Neuron (in vitro differentiated cells): ENCODE results near the gene C1GALT1C1L.

Experiments
- H2AFZ ChIP-seq: one replicate; pipeline ENCODE4 v1.6.1; 2013; ENCODE audit warnings: low read depth, mild to moderate bottlenecking, inconsistent platforms, low read length, moderate library complexity
- H3K27me3 ChIP-seq: one replicate; pipeline ENCODE4 v1.6.1; 2013; ENCODE audit warnings: low read length; ENCODE audit not compliant: insufficient read depth
- H3K36me3 ChIP-seq: one replicate; pipeline ENCODE4 v1.6.1; 2013; ENCODE audit warnings: low read length; ENCODE audit not compliant: insufficient read depth
- H3K4me1 ChIP-seq: one replicate; pipeline ENCODE4 v1.6.1; 2013; ENCODE audit warnings: low read length; ENCODE audit not compliant: insufficient read depth
- H3K4me3 ChIP-seq: 2 replicates; pipeline ENCODE4 v1.5.1; 2013; ENCODE audit warnings: mild to moderate bottlenecking, low read length, moderate library complexity
- H3K9me3 ChIP-seq: one replicate; pipeline ENCODE4 v1.6.1; 2013; ENCODE audit warnings: low read length

The C1GALT1C1L gene

GRCh38 chr2:43676322-43677050, at the start of gene C1GALT1C1L:
Gene C1GALT1C1L, minus strand, starts transcription at chr2:43676429. Its CDS starts 107 bp downstream, at chr2:43676322.
- H3K4me1 ChIP-seq, result no peaks in the 10 kb centered on the region
- H3K27me3 ChIP-seq, result no peaks in the 10 kb centered on the region
- H3K4me3 ChIP-seq, result no peak within 1 kb of the TSS
- no peaks in the 10 kb centered on the region for H3K9me3 ChIP-seq
- H3K36me3 ChIP-seq, result no peaks in the 10 kb centered on the region
- H2AFZ ChIP-seq, result no peak within 1 kb of the TSS

DNA sequence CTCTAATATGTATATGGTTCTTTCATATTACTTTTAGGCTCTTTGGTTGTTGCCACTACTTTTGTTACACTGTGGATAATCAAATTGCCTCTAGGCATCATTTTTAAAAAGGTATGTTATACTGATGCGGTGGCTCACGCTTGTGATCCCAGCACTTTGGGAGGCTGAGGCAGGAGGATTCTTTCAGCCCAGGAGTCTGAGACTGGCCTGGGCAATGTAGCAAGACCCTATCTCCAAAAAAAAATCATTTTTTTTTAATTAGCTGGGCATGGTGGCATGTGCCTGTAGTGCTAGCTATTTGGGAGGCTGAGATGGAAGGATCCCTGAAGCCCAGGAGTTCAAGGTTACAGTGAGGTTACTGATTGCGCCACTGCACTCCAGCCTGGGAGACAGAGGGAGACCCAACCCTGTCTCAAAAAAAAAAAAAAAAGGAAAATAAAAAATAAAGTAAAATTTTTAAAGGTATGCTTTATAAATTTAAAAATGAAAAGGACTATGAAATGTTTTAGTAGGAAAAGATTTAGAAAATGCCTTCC, 49.5 kb upstream of the C1GALT1C1L start:
- Histone ChIP-seq H2AFZ (no peak overlapping the region), H3K4me3 (no peak overlapping the region), H3K9me3 (no peaks in the 10 kb centered on the region), H3K27me3 (no peaks in the 10 kb centered on the region), H3K36me3 (no peaks in the 10 kb centered on the region), H3K4me1 (no peaks in the 10 kb centered on the region)

DNA sequence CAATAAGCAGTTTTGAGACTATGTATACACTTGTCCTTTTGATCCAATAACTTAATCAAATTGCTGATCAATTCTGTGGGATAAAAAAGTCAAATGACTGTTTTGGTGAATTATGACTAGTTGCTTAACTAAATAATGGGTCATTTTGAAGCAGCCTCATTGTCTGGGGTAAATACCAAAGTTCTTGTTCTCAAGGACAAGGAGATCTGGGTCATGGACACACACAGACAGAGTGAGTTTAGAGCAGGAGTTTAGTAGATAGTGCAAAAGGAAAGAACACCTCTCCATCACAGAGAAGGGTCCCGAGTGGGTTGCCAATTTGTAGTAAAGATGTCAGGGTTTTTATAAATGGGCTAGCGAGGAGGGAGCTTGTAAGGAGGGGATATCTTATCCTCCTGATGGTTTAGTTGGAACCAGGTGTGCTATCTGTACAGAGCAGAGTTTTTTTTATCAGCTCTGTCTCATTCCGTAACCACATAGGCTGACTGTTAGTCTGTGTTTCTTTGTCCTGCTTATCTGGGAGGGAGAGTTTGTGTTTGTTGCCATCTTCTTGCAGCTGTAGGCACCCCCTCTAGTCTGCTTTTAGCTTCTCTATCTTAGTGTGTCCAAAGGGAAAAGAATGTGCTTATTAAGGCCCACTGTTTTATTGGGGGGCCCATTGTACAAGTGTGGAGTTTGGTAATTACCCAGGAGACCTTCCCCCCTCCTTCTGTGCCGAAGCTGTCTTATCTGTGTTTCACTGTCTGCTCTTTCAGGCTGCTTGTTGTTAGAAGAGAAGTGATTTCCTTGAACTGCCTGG, 48.7 kb upstream of the C1GALT1C1L start:
- Histone ChIP-seq H2AFZ (peak overlapping the region; percentile 74), H3K27me3 (no peaks in the 10 kb centered on the region), H3K4me3 (peak overlapping the region; percentile 4), H3K9me3 (no peaks in the 10 kb centered on the region), H3K4me1 (no peaks in the 10 kb centered on the region), H3K36me3 (no peaks in the 10 kb centered on the region)

- Histone ChIP-seq H3K4me1 (no peaks in the 10 kb centered on the region), H3K9me3 (no peaks in the 10 kb centered on the region), H3K36me3 (no peaks in the 10 kb centered on the region), H3K27me3 (no peaks in the 10 kb centered on the region), H2AFZ (no peak overlapping the region), H3K4me3 (no peak overlapping the region)
Measured at GRCh38 chr2:43718530-43719124, 42.4 kb upstream of the C1GALT1C1L start.

- no peaks in the 10 kb centered on the region for H3K4me1 ChIP-seq
- H3K9me3 ChIP-seq, result no peaks in the 10 kb centered on the region
- no peak overlapping the region for H3K4me3 ChIP-seq
- no peaks in the 10 kb centered on the region for H3K27me3 ChIP-seq
- no peaks in the 10 kb centered on the region for H3K36me3 ChIP-seq
- no peak overlapping the region for H2AFZ ChIP-seq
Measured at GRCh38 chr2:43717322-43717721, 41.1 kb upstream of the C1GALT1C1L start.

- H3K27me3 ChIP-seq, result no peaks in the 10 kb centered on the region
- H3K4me3 ChIP-seq, result no peak overlapping the region
- H3K4me1 ChIP-seq, result no peaks in the 10 kb centered on the region
- H3K9me3 ChIP-seq, result no peaks in the 10 kb centered on the region
- H2AFZ ChIP-seq, result no peak overlapping the region
- no peaks in the 10 kb centered on the region for H3K36me3 ChIP-seq
Measured at GRCh38 chr2:43715300-43716098, 39.3 kb upstream of the C1GALT1C1L start.

DNA sequence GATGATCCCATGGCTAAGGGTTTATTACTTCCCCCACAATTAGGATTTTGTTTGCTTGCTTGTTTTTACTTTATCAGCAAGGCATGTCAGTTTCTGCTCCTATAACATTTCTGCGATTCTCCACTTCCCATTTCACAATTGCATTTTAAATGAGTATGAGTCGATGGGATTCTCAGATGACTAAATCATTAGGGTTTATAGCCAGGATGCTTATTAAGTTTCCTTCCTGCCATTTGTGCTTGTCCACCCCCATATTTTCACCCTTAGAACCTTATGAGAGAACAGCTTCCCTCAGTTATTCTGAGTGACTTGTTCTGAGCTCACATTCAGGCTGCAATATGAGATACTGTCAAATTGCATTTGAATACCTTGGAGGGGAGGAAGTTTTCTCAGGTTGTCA, 37.9 kb upstream of the C1GALT1C1L start:
- H3K9me3 ChIP-seq, result no peaks in the 10 kb centered on the region
- no peaks in the 10 kb centered on the region for H3K27me3 ChIP-seq
- no peak overlapping the region for H2AFZ ChIP-seq
- no peak overlapping the region for H3K4me3 ChIP-seq
- no peaks in the 10 kb centered on the region for H3K4me1 ChIP-seq
- no peaks in the 10 kb centered on the region for H3K36me3 ChIP-seq

DNA sequence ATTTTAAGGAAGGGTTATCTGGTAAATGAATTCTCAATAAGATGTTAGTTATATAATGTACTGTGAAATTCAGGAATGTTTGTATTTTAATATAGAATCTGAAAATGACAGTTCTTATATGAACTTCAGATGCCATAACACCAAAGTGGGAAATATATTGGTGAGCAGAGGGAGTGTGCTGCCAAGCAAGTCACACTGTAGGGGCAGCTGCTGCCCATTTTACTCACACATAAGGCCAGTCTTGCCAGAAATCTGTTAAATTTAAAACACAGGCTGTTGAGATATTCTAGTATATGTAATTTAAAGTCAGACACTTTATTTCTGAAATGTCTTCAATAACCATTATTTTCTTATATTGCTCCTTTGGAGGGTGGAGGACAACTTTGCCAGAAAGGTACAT, 34.6 kb upstream of the C1GALT1C1L start:
- H3K27me3 ChIP-seq, result no peaks in the 10 kb centered on the region
- no peak overlapping the region for H2AFZ ChIP-seq
- H3K4me1 ChIP-seq, result no peaks in the 10 kb centered on the region
- no peaks in the 10 kb centered on the region for H3K9me3 ChIP-seq
- H3K36me3 ChIP-seq, result no peaks in the 10 kb centered on the region
- no peak overlapping the region for H3K4me3 ChIP-seq

DNA sequence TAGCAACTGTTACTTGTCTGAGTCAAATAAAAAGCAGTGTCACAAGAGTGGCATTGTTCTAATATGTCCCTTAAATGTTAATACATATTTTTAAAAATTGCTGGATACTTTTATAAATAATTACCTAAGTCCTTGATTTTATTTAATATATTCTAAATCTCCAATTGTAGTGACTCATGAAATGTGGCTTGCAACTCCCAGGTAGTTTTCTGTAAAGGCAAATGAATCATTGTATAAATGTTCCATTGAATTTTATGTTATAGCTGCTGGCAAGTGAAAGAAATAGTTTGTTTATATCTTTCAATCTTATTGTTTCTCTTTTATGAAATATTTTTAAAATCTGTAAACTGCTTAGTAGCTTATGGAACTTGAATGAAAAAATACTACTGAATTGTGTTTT, 32.7 kb upstream of the C1GALT1C1L start:
- H3K36me3 ChIP-seq, result no peaks in the 10 kb centered on the region
- no peak overlapping the region for H2AFZ ChIP-seq

GRCh38 chr2:43708178-43708577, 31.9 kb upstream of the C1GALT1C1L start:
- H3K4me3 ChIP-seq, result no peak overlapping the region
- no peak overlapping the region for H2AFZ ChIP-seq
- no peaks in the 10 kb centered on the region for H3K36me3 ChIP-seq
- H3K4me1 ChIP-seq, result no peaks in the 10 kb centered on the region
- no peaks in the 10 kb centered on the region for H3K9me3 ChIP-seq
- no peaks in the 10 kb centered on the region for H3K27me3 ChIP-seq

More for the DNA sequence above, 32.7 kb upstream of the C1GALT1C1L start:
- Histone ChIP-seq H3K27me3 (no peaks in the 10 kb centered on the region), H3K9me3 (no peaks in the 10 kb centered on the region), H3K4me3 (no peak overlapping the region), H3K4me1 (no peaks in the 10 kb centered on the region)

DNA sequence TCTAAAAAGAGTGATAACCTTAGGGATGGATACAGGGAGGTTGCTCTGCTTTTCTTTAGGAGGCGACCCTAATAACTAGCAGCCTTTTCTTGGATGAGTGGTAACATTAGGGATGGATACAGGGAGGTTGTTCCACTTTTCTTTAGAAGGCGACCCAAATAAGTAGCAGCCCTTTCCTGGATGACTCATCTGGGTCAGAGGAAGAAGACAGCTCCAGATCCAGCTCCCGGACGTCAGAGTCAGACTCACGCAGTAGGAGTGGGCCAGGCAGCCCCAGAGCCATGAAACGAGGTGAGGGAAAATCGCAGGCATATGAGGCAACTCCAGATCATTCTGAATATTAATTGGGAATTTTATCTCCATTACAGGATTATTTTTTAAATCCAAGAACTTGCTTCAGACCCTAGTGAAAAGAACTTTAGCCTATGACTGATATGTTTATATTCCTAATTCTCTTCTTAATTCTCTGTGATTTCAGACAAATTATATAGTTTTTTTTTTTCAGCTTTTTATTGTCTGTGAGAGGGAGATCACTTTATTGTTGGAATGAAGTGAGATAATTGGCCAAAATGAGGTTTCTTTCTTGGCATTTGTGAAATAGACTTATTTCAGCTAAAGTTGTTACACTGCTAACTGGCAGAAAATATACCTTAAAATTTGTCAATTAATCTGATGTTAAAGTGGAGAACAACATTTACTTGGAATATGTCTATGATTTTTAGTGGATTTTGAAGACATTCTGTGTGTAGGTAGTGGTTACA, 31.2 kb upstream of the C1GALT1C1L start:
- H3K36me3 ChIP-seq, result no peaks in the 10 kb centered on the region
- no peak overlapping the region for H3K4me3 ChIP-seq
- H3K4me1 ChIP-seq, result no peaks in the 10 kb centered on the region
- H3K9me3 ChIP-seq, result no peaks in the 10 kb centered on the region
- H3K27me3 ChIP-seq, result no peaks in the 10 kb centered on the region
- no peak overlapping the region for H2AFZ ChIP-seq

DNA sequence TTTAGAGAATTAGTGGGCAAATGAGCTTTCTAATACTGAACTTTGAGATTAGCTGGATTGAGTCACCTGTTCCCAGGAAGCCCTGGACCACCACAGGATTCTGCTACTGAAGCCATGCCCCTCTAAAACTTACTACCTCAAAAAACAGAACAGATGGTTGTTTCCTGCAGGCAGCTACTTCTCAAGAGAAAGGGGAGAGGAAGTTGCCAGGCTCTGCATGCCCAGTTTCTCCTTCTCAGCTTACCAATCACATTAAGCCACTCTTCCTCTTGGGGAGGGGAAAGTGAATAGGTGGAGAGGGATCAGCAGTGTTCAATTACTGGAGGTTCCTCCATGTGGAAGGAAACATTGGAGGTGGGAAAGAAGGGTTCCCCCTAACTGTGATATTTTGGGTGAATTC, 24.9 kb upstream of the C1GALT1C1L start:
- H3K4me1 ChIP-seq, result no peaks in the 10 kb centered on the region
- H3K27me3 ChIP-seq, result no peaks in the 10 kb centered on the region
- H3K9me3 ChIP-seq, result no peaks in the 10 kb centered on the region
- no peaks in the 10 kb centered on the region for H3K36me3 ChIP-seq
- H3K4me3 ChIP-seq, result no peak overlapping the region
- no peak overlapping the region for H2AFZ ChIP-seq
